Breast epithelium (tissue), 4 donors: ENCODE results near the gene ODAD3. TPM values are rescaled to one million over a fixed set of nuclear protein-coding genes. Genes with fewer than 3 reads are reported as not detected.
"Not testable (repeated sequence)": the region's sequence is repeated elsewhere in the genome, so short reads cannot be mapped to it uniquely, and the experiment has no call there.

Source experiments
- DNase-seq, 2 donors: peaks; one replicate each; pipeline ENCODE4 v3.0.0-alpha.2; 2019; ENCODE audit warnings: low spot score in 2 of 2
- H3K27ac ChIP-seq, 2 donors: fragments of 200-600 bp; sonication (generic) in 1 of 2; one replicate each; pipeline ENCODE4 v1.5.1; 2016 to 2019; ENCODE audit warnings: mild to moderate bottlenecking in 1 of 2
- H3K27me3 ChIP-seq, 2 donors: fragments of 200-600 bp; sonication (generic) in 1 of 2; one replicate each; pipeline versions ENCODE4 v1.5.1 to v1.6.0; 2017 to 2019; ENCODE audit warnings: control low read depth in 1 of 2, mild to moderate bottlenecking in 1 of 2
- H3K36me3 ChIP-seq: fragments of 200-600 bp; one replicate; pipeline ENCODE4 v1.5.1; 2019
- H3K4me1 ChIP-seq, 2 donors: fragments of 200-600 bp; sonication (generic); one replicate each; pipeline ENCODE4 v1.5.1; 2016 to 2019; ENCODE audit warnings: control low read depth in 1 of 2
- H3K4me3 ChIP-seq, 3 donors: fragments of 200-600 bp; sonication (generic); 1 replicate in 2 of 3; 2 replicates in 1 of 3; pipeline ENCODE4 v1.5.1; 2016 to 2019; ENCODE audit warnings: mild to moderate bottlenecking in 3 of 3, moderate library complexity in 2 of 3
- H3K9me3 ChIP-seq, 2 donors: fragments of 200-600 bp; sonication (generic) in 1 of 2; one replicate each; pipeline ENCODE4 v1.5.1; 2016 to 2019; ENCODE audit warnings: control low read depth in 1 of 2
- CTCF ChIP-seq, 3 donors: fragments of 450-650 bp; IDR thresholded peaks; one replicate each; pipeline ENCODE4 v1.5.1; 2016 to 2017; ENCODE audit warnings: antibody characterized with exemption in 3 of 3, mild to moderate bottlenecking in 3 of 3, moderate library complexity in 3 of 3
- POLR2A ChIP-seq: fragments of 450-650 bp; IDR thresholded peaks from one replicate; pipeline ENCODE4 v1.6.1; 2016; ENCODE audit warnings: antibody characterized with exemption, mild to moderate bottlenecking, moderate library complexity
- POLR2AphosphoS5 ChIP-seq, 3 donors: sonication (generic); formaldehyde crosslinking; IDR thresholded peaks; one replicate each; pipeline ENCODE4 v1.6.1; 2017; ENCODE audit warnings: antibody characterized with exemption in 3 of 3
- intact Hi-C: fragments of 100-400 bp; cut with DNase I; formaldehyde crosslinking; loops from one replicate; pipeline ENCODE4 v1.15.1; 2023; ENCODE audit warnings: low total_unique reads
- total RNA-seq, 3 donors: library from RNA; depleted of rRNA; stranded (reverse); fragments of >200 nt; gene quantifications; one replicate each; pipeline ENCODE4 v1.1.0, GENCODE V29; 2016

ODAD3 gene
- total RNA-seq, 3 donors from 2014 or later: 0.33 to 0.59 TPM; not detected in 1

GRCh38 chr19:11475861-11476260 is 40.9 kb upstream of the ODAD3 start:
- no peaks in the 10 kb centered on the region for H3K36me3 ChIP-seq
- no peak overlapping the region for H3K27ac ChIP-seq
- peaks cover 0 to 9% of the 10 kb centered on the region in 2 donors for H3K4me1 ChIP-seq
- no peaks in the 10 kb centered on the region for H3K9me3 ChIP-seq
- H3K4me3 ChIP-seq: no peak overlapping the region
- intact Hi-C loops: no loop called here
- H3K27me3 ChIP-seq: peaks cover 11 to 17% of the 10 kb centered on the region in 2 donors
- TF ChIP-seq POLR2A (no peak), POLR2AphosphoS5 (IDR thresholded peaks at IDR 0.05) (no peak), CTCF (IDR thresholded peaks at IDR 0.05) (no peak)
- DNase-seq: no peak

- H3K4me3 ChIP-seq, intact Hi-C loops, H3K9me3 ChIP-seq, H3K36me3 ChIP-seq, H3K4me1 ChIP-seq, H3K27ac ChIP-seq, DNase-seq: not testable (repeated sequence)
- peaks cover 6 to 12% of the 10 kb centered on the region in 2 donors for H3K27me3 ChIP-seq
These were observed 40.4 kb upstream of the ODAD3 start for GRCh38 chr19:11475343-11475742.

DNA sequence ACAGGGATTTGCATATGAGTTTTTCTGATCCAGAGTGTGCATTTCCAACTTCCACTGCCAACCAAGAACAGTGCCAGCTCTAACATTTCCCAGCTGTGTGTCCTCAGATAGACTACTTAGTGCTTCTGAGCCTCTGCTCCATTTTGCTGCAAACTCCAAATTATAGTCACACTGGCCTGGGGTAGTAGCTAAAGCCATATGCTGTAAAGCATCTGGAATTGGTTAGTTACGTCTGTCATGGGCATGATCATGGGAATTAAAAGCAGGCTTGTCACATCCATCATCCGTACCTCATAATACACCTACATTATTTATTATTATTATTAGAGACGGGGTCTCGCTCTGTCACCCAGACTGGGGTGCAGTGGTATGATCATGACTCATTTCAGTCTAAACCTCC is 38.8 kb upstream of the ODAD3 start:
- Histone ChIP-seq H3K36me3 (no peaks in the 10 kb centered on the region), H3K4me3 (no peak overlapping the region), H3K4me1 (no peaks in the 10 kb centered on the region), H3K27ac (no peak overlapping the region), H3K9me3 (no peaks in the 10 kb centered on the region), H3K27me3 (no peaks in the 10 kb centered on the region)
- DNase-seq: no peak
- TF ChIP-seq POLR2AphosphoS5 (IDR thresholded peaks at IDR 0.05) (no peak), CTCF (IDR thresholded peaks at IDR 0.05) (no peak), POLR2A (no peak)
- intact Hi-C loops: no loop called here

- DNase-seq, H3K4me1 ChIP-seq, H3K4me3 ChIP-seq, intact Hi-C loops, H3K9me3 ChIP-seq, H3K27ac ChIP-seq, H3K36me3 ChIP-seq, H3K27me3 ChIP-seq: not testable (repeated sequence)
These were observed 33.4 kb upstream of the ODAD3 start for GRCh38 chr19:11468266-11468845.

DNA sequence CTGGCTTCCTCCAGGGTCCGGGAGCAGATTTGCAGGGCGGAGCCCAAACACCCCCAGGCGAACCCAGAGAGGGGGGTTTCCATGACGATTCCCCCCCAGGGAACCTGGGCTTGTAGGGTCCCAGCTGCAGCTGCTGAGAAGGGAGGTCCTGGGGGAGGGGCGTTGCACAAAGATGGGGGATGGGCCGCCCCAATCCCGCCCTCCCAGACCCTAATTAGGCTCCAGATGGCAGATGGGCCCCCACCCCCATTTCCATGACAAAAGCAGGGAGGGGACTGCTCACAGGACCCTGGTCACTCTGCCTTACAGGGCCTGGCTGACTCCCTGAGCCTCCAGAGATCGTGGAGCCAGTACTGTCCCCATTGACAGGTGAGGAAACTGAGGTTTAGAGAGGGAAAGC is 30.7 kb upstream of the ODAD3 start:
- Histone ChIP-seq H3K36me3 (no peaks in the 10 kb centered on the region), H3K4me1 (no peaks in the 10 kb centered on the region), H3K4me3 (no peak overlapping the region), H3K27ac (no peak overlapping the region), H3K9me3 (no peaks in the 10 kb centered on the region), H3K27me3 (no peaks in the 10 kb centered on the region)
- intact Hi-C loops: no loop called here
- TF ChIP-seq POLR2A: no peak
- TF ChIP-seq POLR2AphosphoS5 (IDR thresholded peaks at IDR 0.05): no peak
- no peak for TF ChIP-seq CTCF (IDR thresholded peaks at IDR 0.05)
- DNase-seq: no peak

- DNase-seq: no peak
- Histone ChIP-seq H3K36me3 (no peaks in the 10 kb centered on the region), H3K4me1 (no peaks in the 10 kb centered on the region), H3K9me3 (no peaks in the 10 kb centered on the region), H3K4me3 (no peak overlapping the region), H3K27me3 (no peaks in the 10 kb centered on the region), H3K27ac (no peak overlapping the region)
- TF ChIP-seq POLR2AphosphoS5 (IDR thresholded peaks at IDR 0.05) (no peak), CTCF (IDR thresholded peaks at IDR 0.05) (no peak), POLR2A (no peak)
- intact Hi-C loops: no loop called here
These were observed 29.7 kb upstream of the ODAD3 start for GRCh38 chr19:11464333-11465265.
